T-helper 22 cell (primary cell): ENCODE results near the gene SLC17A5.
"Not testable (repeated sequence)": the region's sequence is repeated elsewhere in the genome, so short reads cannot be mapped to it uniquely, and the experiment has no call there.

ENCODE experiments used
- DNase-seq: peaks from one replicate; pipeline ENCODE4 v3.0.0-alpha.2; 2020; ENCODE audit warnings: low read depth

SLC17A5 gene

DNA sequence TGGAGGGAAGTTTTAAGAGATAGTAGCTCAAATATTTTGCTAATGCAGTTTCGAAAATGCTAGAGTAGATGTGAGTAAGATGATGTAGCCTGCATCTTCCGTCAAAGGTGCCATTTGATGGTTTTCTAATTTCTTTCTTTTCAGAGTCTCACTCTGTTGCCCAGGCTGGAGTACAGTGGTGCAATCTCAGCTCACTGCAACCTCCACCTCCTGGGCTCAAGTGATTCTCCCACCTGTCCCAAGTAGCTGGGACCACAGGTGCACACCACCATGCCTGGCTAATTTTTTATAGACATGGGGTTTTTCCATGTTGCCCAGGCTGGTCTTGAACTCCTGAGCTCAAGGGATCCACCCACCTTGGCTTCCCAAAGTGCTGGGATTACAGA, 87.3 kb downstream of the SLC17A5 start:
- DNase-seq: not testable (repeated sequence)

DNA sequence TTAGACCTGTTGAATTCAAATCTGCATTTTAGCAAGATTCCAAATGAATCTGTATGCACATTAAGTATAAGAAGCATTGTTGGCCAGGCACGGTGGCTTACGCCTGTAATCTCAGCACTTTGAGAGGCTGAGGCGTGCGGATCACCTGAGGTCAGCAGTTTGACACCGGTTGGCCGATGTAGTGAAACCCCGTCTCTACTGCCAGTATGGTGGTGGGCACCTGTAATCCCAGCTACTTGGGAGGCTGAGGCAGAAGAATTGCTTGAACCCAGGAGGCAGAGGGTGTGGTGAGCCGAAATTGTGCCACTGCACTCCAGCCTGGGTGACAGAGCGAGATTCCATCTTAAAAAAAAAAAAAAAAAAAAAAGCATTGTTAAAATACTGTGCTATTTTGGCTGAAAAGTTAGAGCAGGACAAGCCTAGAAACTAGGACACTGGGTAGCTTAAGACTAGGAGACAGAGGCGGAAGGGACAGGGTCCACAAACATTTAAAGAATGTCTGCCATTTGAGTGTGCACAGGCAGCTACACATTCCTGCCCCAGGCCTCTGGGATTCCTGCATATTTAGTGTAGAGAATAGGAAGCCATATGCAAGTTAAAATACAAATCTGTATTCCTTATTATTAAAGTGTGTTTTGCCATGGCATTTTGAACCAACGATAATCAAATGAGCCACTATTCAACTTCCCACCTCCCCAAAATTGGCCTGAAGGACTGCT, 87.9 kb downstream of the SLC17A5 start:
- DNase-seq: no peak

DNA sequence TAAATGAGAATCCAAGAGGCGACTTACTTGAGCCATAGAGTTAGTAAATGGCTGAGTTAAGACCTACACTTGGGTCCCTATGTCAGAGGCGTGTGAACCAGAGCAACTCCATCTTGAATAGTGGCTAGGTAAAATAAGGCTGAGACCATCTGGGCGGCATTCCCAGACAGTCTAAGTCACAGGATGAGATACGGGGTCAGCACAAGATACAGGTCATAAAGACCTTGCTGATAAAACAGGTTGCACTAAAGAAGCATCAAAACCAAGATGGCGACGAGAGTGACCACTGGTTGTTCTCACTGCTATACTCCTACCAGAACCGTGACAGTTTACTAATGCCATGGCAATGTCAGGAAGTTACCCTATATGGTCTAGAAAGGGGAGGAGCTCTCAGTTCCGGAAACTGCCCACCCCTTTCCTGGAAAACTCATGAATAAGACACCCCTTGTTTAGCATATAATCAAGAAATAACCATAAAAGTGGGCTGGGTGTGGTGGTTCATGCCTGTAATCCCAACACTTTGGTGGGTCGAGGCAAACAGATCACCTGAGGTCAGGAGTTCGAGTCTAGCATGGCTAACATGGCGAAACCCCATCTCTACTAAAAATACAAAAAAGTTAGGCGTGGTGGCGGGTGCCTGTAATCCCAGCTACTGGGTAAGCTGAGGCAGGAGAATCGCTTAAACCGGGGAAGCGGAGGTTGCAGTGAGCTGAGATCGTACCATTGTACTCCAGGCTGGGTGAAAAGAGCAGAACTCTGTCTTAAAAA, 89.0 kb downstream of the SLC17A5 start:
- no peak for DNase-seq

DNA sequence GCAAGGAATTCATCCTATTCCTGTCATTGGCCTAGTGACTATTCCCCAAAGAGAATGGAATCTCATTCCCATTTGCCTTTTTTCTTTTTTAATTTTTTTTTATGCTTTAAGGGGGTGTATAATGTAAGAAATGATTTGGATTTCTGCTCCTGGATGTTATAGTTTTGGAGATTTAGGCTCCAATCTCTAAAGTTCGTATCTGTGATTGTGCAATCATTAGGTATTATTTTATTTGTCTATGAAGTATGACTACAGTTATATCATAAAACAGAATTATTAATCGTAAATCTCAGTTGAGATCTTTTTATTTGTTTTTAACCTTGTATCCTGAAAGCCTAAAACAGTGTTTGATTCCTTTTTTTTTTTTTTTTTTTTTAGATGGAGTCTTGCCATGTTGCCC, 91.2 kb downstream of the SLC17A5 start:
- no peak for DNase-seq

DNA sequence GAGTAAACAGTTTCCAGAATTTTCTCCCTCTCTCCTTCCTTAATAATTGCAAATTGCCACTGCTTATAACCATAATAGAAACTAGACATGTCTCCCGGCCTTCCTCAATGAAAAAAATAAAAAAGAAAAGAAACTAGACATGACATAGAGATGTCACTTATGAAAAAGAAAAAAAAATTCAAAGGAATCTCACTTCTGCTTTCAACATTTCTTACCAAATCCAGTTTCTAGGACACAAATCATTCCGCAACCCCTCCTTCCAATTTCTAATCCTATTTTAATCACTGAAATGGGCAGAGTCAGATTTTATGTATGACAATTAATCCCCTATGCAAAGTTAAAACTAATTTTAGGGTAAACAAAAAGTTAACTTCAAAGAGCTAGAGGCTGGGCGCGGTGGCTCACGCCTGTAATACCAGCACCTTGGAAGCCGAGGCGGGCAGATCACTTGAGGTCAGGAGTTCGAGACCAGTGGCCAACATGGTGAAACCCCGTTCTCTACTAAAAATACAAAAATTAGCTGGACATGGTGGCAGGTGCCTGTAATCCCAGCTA, 92.9 kb downstream of the SLC17A5 start:
- DNase-seq: no peak

- DNase-seq: no peak
Observed at GRCh38 chr6:73560182-73560732, 93.5 kb downstream of the SLC17A5 start.

DNA sequence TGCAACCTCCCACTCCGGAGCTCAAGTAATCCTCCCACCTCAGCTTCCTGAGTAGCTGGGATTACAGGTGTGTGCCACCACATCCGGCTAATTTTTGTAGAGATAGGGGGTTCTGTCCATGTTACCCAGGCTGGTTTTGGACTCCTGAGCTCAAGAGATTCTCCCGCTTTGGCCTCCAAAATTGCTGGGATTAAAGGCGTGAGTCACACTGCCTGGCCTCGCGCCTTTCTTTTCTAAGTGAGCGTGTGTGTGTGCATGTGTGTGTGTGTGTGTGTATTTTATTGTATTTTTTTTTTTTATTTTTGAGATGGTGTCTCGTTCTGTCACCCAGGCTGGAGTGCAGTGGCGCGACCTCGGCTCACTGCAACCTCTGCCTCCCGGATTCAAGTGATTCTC, 94.4 kb downstream of the SLC17A5 start:
- DNase-seq: not testable (repeated sequence)

DNA sequence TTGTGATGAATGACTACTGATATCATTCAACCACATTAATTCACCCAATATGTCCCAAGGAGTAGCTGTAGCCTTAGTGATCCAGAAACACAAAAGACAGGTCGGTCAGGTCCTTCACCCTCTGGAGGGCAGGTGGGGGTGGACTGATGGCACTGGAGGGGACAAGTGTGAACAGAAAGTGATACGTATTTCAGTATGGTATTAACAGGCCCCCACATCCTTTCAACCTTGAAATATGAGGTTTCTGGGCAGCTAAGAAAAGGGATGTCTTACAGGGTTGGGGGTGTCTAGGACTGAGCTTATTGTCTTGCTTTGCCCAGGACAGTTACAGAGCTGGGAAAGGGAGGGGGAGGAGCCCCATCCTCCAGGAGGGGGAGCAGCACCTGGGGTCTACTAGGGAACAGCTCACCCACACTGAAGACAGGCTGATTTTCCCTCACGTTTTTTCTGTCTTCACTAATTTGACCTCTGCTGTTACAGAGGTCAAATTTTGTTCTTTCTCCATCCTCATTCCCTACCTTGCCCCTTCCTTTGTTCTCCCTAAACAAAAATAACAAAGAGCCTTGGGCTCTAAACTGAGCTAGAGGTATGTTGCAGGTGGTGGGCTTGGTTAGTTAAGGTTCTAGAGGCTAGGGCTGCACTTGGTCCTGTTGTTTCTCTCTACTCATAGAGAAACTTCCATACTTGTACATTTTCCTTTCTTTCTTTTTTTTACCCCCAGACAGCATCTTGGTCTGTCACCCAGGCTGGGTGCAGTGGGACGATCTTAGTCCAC, 95.0 kb downstream of the SLC17A5 start:
- DNase-seq: no peak

DNA sequence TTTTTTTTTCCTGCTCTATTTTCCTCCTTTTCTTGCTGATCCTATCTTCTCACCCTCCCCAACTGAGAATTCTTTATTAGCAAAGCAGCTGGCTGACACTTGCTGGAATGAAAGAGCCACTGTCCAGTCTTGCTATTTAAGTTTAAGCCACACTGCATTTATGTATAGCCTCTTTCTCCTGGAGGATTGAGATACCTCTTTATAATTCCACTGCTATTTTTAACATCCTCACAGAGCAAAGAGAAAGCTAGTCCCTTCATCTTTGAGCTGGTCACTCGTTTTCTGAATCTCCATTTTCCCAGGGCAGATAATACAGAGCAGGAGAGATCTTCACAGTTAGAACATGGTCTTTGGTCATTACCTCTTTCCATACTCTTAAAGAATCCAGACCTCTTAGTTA, 97.0 kb downstream of the SLC17A5 start:
- DNase-seq: no peak

DNA sequence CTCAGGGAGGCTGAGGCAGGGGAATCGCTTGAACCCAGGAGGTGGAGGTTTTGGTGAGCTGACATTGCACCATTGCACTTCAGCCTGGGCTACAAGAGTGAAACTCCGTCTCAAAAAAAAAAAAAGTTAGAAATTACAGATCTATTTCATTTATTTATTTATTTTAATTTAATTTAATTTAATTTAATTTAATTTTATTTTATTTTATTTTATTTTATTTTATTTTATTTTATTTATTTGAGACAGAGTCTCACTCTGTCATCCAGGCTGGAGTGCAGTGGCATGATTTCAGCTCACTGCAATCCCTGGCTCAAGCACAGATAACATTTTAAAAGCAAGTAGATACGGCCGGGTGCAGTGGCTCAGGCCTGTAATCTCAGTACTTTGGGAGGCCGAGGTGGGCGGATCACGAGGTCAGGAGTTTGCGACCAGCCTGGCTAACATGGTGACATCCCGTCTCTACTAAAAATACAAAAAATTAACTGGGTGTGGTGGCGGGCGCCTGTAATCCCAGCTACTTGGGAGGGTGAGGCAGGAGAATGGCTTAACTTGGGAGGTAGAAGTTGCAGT, 98.3 kb downstream of the SLC17A5 start:
- DNase-seq: not testable (repeated sequence)

- DNase-seq: not testable (repeated sequence)
Observed at GRCh38 chr6:73551115-73551514, 102.7 kb downstream of the SLC17A5 start.

GRCh38 chr6:73548458-73549446, 105.0 kb downstream of the SLC17A5 start:
- DNase-seq: no peak

- no peak for DNase-seq
Observed at GRCh38 chr6:73547036-73547435, 106.8 kb downstream of the SLC17A5 start.
